ENCODE data around the gene GRK5.

DNA sequence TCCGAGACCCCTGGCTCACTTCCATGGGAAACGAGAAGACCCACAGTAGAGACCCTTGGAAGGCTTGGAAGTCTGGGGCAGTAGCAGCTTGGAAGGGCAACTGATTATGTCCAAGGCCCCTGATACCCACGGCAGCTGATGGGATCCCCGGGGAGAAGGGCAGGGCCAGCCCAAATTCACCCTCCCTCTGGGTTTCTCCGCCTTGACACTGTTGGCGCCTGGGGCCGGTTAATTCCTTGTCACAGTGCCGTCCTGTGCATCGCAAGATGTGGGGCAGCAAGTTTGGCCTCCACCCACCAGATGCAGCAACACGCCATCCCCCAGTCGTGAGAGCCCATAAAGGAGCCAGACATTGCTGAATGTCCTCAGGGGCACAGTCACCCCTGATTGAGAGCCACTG lies 245.9 kb downstream of the GRK5 start:
- TF ChIP-seq, protein P1, sequence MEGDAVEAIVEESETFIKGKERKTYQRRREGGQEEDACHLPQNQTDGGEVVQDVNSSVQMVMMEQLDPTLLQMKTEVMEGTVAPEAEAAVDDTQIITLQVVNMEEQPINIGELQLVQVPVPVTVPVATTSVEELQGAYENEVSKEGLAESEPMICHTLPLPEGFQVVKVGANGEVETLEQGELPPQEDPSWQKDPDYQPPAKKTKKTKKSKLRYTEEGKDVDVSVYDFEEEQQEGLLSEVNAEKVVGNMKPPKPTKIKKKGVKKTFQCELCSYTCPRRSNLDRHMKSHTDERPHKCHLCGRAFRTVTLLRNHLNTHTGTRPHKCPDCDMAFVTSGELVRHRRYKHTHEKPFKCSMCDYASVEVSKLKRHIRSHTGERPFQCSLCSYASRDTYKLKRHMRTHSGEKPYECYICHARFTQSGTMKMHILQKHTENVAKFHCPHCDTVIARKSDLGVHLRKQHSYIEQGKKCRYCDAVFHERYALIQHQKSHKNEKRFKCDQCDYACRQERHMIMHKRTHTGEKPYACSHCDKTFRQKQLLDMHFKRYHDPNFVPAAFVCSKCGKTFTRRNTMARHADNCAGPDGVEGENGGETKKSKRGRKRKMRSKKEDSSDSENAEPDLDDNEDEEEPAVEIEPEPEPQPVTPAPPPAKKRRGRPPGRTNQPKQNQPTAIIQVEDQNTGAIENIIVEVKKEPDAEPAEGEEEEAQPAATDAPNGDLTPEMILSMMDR (IDR thresholded peaks at IDR 0.05) = no peak
- no peak for TF ChIP-seq POLR2AphosphoS5 (IDR thresholded peaks at IDR 0.05; ENCODE audit: low read depth, low read length)
- TF ChIP-seq, protein P2, sequence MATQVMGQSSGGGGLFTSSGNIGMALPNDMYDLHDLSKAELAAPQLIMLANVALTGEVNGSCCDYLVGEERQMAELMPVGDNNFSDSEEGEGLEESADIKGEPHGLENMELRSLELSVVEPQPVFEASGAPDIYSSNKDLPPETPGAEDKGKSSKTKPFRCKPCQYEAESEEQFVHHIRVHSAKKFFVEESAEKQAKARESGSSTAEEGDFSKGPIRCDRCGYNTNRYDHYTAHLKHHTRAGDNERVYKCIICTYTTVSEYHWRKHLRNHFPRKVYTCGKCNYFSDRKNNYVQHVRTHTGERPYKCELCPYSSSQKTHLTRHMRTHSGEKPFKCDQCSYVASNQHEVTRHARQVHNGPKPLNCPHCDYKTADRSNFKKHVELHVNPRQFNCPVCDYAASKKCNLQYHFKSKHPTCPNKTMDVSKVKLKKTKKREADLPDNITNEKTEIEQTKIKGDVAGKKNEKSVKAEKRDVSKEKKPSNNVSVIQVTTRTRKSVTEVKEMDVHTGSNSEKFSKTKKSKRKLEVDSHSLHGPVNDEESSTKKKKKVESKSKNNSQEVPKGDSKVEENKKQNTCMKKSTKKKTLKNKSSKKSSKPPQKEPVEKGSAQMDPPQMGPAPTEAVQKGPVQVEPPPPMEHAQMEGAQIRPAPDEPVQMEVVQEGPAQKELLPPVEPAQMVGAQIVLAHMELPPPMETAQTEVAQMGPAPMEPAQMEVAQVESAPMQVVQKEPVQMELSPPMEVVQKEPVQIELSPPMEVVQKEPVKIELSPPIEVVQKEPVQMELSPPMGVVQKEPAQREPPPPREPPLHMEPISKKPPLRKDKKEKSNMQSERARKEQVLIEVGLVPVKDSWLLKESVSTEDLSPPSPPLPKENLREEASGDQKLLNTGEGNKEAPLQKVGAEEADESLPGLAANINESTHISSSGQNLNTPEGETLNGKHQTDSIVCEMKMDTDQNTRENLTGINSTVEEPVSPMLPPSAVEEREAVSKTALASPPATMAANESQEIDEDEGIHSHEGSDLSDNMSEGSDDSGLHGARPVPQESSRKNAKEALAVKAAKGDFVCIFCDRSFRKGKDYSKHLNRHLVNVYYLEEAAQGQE (IDR thresholded peaks at IDR 0.05; ENCODE audit: insufficient read depth in 1 of 2, low read depth in 2 of 2, low read length in 1 of 2) = no peak
- no peak for TF ChIP-seq SIN3A (IDR thresholded peaks at IDR 0.05; ENCODE audit: borderline replicate concordance, insufficient read depth, low read depth, low read length)

Measured in Panc1 (cell line).